ENCODE data around the gene ZCCHC2.

- TF ChIP-seq MAX (IDR thresholded peaks at IDR 0.05) (no peak), CTCF (IDR thresholded peaks at IDR 0.05; ENCODE audit: low read depth, low read length, missing input control) (no peak), REST (IDR thresholded peaks at IDR 0.05) (no peak), SP1 (IDR thresholded peaks at IDR 0.05) (no peak), JUND (IDR thresholded peaks at IDR 0.05) (no peak), RXRA (IDR thresholded peaks at IDR 0.05) (no peak), TAF1 (conservative IDR thresholded peaks at IDR 0.05) (no peak), ATF3 (IDR thresholded peaks at IDR 0.05) (no peak), FOXA1 (IDR thresholded peaks at IDR 0.05) (no peak), HNF4A (conservative IDR thresholded peaks at IDR 0.05) (no peak), EGR1 (IDR thresholded peaks at IDR 0.05; ENCODE audit: low read depth in 2 of 2) (no peak)
These were observed 16.1 kb downstream of the ZCCHC2 start for GRCh38 chr18:62538881-62539280.

Measured in liver (tissue), 3 donors.